ENCODE measurements around the gene CBLL2.
"Not testable (repeated sequence)": the region's sequence is repeated elsewhere in the genome, so short reads cannot be mapped to it uniquely, and the experiment has no call there.

Gene CBLL2, protein sequence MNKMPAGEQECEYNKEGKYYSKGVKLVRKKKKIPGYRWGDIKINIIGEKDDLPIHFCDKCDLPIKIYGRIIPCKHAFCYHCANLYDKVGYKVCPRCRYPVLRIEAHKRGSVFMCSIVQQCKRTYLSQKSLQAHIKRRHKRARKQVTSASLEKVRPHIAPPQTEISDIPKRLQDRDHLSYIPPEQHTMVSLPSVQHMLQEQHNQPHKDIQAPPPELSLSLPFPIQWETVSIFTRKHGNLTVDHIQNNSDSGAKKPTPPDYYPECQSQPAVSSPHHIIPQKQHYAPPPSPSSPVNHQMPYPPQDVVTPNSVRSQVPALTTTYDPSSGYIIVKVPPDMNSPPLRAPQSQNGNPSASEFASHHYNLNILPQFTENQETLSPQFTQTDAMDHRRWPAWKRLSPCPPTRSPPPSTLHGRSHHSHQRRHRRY

DNA sequence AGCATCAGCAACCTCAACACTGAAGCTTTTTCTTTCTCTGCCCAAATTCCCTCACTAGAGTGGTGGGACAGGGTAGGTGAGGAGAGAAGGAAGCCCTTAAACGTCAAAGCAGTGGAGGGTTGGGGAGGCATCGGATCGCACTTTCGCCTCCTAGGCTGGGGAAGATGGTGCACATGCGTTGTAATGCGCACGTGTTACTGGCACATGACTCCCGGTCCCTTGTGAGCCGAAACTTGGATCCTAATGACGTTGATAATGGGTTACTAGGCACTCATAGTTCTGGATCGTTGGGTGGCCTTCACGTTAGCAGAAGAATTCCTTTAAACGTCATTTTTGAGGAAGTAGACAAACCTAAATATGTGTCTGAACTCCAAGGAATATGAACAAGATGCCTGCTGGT, at the start of gene CBLL2:
Gene CBLL2, plus strand, starts transcription at position 301 of the 400 bp plus-strand sequence. Its CDS starts 79 bp downstream, at position 380.
- H3K9me3 ChIP-seq (ENCODE audit: control insufficient read depth, low read length), result no peaks in the 10 kb centered on the region
- no peak within 1 kb of the TSS for H3K9ac ChIP-seq (ENCODE audit: low read length)
- H3K36me3 ChIP-seq (ENCODE audit: control insufficient read depth, insufficient read depth, low read length), result no peaks in the 10 kb centered on the region

DNA sequence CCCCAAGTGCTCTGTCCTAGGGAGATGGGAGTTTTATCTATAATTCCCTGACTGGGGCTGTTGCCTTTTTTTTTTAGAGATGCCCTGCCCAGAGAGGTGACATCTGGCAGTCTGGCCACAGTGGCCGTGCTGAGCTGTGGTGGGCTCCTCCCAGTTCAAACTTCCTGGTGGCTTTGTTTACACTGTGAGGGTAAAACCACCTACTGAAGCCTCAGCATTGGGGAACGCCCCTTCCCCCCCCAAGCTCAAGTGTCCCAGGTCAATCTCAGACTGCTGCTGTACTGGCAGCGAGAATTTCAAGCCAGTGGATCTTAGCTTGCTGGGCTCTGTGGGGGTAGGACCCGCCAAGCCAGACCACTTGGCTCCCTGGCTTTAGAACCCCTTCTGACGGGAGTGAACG, 38.3 kb upstream of the CBLL2 start:
- no peaks in the 10 kb centered on the region for H3K36me3 ChIP-seq (ENCODE audit: control insufficient read depth, insufficient read depth, low read length)
- H3K9ac ChIP-seq (ENCODE audit: low read length), result no peak overlapping the region
- no peaks in the 10 kb centered on the region for H3K4me1 ChIP-seq (ENCODE audit: control insufficient read depth, insufficient read depth, low read length)
- no peak overlapping the region for H3K4me3 ChIP-seq (ENCODE audit: low read length)
- H3K9me3 ChIP-seq (ENCODE audit: control insufficient read depth, low read length), result no peaks in the 10 kb centered on the region
- no peaks in the 10 kb centered on the region for H3K27me3 ChIP-seq (ENCODE audit: control insufficient read depth, insufficient read depth, low read length)

More for the DNA sequence above, at the start of gene CBLL2:
- no peak within 1 kb of the TSS for H3K4me3 ChIP-seq (ENCODE audit: low read length)
- no peaks in the 10 kb centered on the region for H3K27me3 ChIP-seq (ENCODE audit: control insufficient read depth, insufficient read depth, low read length)
- H3K4me1 ChIP-seq (ENCODE audit: control insufficient read depth, insufficient read depth, low read length), result no peaks in the 10 kb centered on the region

DNA sequence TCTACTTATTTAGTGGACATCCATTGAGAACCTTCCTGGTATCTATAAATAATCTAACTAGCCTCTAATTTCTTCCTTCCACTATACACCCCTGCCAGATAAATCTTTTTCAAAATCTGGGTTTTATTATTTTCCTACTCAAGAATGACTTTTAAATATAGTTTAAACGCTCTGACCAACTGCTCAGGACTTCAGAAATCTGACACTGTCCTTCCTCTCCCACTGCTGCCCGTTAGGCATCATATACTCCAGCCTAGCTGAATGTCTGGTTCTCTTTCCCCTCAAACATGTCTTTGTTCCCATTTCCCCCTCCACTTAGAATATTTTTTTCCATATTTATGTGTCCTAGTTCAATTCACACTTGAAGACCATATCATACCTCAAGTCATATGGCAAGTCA, 35.2 kb upstream of the CBLL2 start:
- Histone ChIP-seq H3K36me3 (ENCODE audit: control insufficient read depth, insufficient read depth, low read length) (no peaks in the 10 kb centered on the region), H3K9ac (ENCODE audit: low read length) (no peak overlapping the region), H3K9me3 (ENCODE audit: control insufficient read depth, low read length) (no peaks in the 10 kb centered on the region), H3K27me3 (ENCODE audit: control insufficient read depth, insufficient read depth, low read length) (no peaks in the 10 kb centered on the region), H3K4me1 (ENCODE audit: control insufficient read depth, insufficient read depth, low read length) (no peaks in the 10 kb centered on the region), H3K4me3 (ENCODE audit: low read length) (no peak overlapping the region)

DNA sequence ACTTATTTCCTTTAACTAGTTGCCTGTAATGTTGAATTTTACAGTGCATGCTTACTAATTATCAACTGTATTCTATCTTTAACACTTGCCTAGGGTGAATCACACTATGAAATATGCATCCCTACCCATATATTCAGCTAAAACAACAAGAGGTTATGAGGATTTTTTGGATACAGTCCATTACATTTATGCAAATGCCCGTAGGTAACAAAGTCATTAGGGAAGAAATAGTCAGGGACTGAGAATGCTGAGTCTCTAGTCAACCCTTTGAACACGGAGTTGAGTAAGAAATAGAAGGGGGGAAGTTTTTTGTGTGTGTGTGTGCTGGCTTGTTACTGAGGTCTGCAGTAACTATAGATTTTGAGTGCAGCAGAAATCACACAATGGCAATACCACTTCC, 26.1 kb upstream of the CBLL2 start:
- H3K9me3 ChIP-seq (ENCODE audit: control insufficient read depth, low read length), result no peaks in the 10 kb centered on the region
- H3K36me3 ChIP-seq (ENCODE audit: control insufficient read depth, insufficient read depth, low read length), result no peaks in the 10 kb centered on the region
- H3K9ac ChIP-seq (ENCODE audit: low read length), result no peak overlapping the region
- no peaks in the 10 kb centered on the region for H3K4me1 ChIP-seq (ENCODE audit: control insufficient read depth, insufficient read depth, low read length)
- H3K4me3 ChIP-seq (ENCODE audit: low read length), result no peak overlapping the region
- no peaks in the 10 kb centered on the region for H3K27me3 ChIP-seq (ENCODE audit: control insufficient read depth, insufficient read depth, low read length)

DNA sequence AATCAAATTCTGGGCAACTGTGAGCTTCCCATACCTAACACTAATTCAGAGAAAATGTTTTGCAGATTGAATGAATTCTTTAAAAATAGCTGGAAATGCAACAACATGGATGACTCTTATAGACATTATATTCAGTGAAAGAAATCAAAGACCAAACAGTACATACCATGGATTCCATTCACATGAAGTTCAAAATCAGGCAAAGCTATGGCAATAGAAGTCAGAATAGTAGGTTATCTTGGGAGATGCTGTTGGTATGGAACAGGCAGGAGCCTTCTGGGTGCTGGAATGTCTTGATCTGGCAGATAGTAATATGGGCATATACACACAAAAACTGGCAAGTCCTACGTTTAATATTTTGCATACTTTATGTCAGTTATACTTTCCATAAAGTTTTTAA, 25.5 kb upstream of the CBLL2 start:
- no peaks in the 10 kb centered on the region for H3K9me3 ChIP-seq (ENCODE audit: control insufficient read depth, low read length)
- no peak overlapping the region for H3K9ac ChIP-seq (ENCODE audit: low read length)
- no peak overlapping the region for H3K4me3 ChIP-seq (ENCODE audit: low read length)
- no peaks in the 10 kb centered on the region for H3K4me1 ChIP-seq (ENCODE audit: control insufficient read depth, insufficient read depth, low read length)
- H3K27me3 ChIP-seq (ENCODE audit: control insufficient read depth, insufficient read depth, low read length), result no peaks in the 10 kb centered on the region
- H3K36me3 ChIP-seq (ENCODE audit: control insufficient read depth, insufficient read depth, low read length), result no peaks in the 10 kb centered on the region

DNA sequence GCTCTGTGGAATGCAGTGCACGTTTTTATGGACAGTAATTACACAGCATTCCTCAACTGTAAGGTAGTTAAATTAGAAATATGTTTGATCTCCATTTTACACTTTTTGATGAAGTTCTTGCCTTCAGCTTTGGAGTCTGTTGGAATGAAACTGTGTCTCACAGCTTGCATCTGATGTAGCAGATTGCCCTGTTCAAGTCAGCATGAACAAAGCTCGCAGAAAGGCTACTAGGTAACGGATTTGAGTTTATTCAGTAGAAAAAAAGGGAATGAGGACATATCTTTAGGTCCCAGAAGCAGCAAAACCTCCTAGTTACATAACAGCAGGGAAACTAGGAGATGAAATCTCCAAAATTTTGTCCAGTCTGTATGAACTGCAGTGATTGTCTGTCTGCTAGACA, 24.3 kb upstream of the CBLL2 start:
- Histone ChIP-seq H3K4me1 (ENCODE audit: control insufficient read depth, insufficient read depth, low read length) (no peaks in the 10 kb centered on the region), H3K9me3 (ENCODE audit: control insufficient read depth, low read length) (no peaks in the 10 kb centered on the region), H3K36me3 (ENCODE audit: control insufficient read depth, insufficient read depth, low read length) (no peaks in the 10 kb centered on the region), H3K4me3 (ENCODE audit: low read length) (no peak overlapping the region), H3K27me3 (ENCODE audit: control insufficient read depth, insufficient read depth, low read length) (no peaks in the 10 kb centered on the region), H3K9ac (ENCODE audit: low read length) (no peak overlapping the region)

DNA sequence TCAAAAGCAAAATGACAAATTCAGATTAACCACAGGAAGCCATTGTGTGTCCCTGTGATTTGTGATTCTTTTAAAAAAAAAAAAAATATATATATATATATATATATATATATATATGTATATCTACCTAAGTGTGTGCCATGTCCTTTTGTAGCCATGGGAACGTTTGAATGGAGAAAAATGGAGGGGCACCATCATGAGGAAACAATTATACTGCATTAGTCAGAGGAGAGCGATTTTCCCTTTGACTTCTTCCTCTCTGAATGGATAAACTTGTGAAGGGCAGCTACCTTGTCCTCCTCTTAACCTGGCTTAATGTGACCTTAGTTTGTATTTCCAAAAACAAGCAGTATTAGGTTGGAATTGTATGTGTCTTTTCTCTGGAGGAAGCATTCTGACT, 23.3 kb upstream of the CBLL2 start:
- Histone ChIP-seq H3K4me3 (ENCODE audit: low read length) (no peak overlapping the region), H3K9me3 (ENCODE audit: control insufficient read depth, low read length) (no peaks in the 10 kb centered on the region), H3K36me3 (ENCODE audit: control insufficient read depth, insufficient read depth, low read length) (no peaks in the 10 kb centered on the region), H3K27me3 (ENCODE audit: control insufficient read depth, insufficient read depth, low read length) (no peaks in the 10 kb centered on the region), H3K9ac (ENCODE audit: low read length) (no peak overlapping the region), H3K4me1 (ENCODE audit: control insufficient read depth, insufficient read depth, low read length) (no peaks in the 10 kb centered on the region)

DNA sequence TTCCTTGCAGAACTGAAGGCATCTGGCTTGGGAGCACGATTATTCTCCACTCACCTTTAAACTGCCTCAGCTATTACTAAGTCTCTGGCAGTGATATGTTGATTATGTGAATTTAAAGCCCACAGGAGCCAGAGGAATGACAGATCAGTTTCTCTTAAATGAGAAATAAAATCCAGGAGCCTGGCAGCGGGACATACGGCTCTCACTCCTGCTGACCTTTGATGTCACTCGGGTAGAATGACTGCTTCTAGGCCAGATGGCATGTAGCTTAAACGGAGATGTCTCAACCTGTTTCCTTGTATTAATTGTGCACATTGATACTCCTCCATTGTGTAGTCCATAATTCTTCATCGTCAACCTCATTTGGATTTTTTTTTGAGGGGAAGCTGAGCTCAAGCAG, 4.0 kb upstream of the CBLL2 start:
- no peak overlapping the region for H3K4me3 ChIP-seq (ENCODE audit: low read length)
- no peaks in the 10 kb centered on the region for H3K36me3 ChIP-seq (ENCODE audit: control insufficient read depth, insufficient read depth, low read length)
- no peaks in the 10 kb centered on the region for H3K9me3 ChIP-seq (ENCODE audit: control insufficient read depth, low read length)
- H3K4me1 ChIP-seq (ENCODE audit: control insufficient read depth, insufficient read depth, low read length), result no peaks in the 10 kb centered on the region
- no peak overlapping the region for H3K9ac ChIP-seq (ENCODE audit: low read length)
- H3K27me3 ChIP-seq (ENCODE audit: control insufficient read depth, insufficient read depth, low read length), result no peaks in the 10 kb centered on the region

DNA sequence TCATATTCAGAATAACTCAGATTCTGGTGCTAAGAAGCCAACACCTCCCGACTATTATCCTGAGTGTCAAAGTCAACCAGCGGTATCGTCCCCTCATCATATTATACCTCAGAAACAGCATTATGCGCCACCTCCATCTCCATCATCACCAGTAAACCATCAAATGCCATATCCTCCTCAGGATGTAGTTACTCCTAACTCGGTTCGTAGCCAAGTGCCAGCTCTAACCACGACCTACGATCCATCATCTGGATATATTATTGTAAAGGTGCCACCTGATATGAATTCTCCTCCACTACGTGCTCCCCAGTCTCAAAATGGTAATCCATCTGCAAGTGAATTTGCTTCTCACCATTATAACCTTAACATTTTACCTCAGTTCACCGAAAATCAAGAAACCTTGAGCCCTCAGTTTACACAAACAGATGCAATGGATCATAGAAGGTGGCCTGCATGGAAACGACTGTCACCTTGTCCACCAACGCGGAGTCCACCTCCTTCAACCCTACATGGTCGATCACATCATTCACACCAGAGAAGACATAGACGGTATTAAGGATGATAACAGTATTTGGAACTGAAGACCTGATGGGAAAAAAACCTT, 1.1 kb downstream of the CBLL2 start:
- no peaks in the 10 kb centered on the region for H3K4me1 ChIP-seq (ENCODE audit: control insufficient read depth, insufficient read depth, low read length)
- H3K27me3 ChIP-seq (ENCODE audit: control insufficient read depth, insufficient read depth, low read length), result no peaks in the 10 kb centered on the region
- H3K9me3 ChIP-seq (ENCODE audit: control insufficient read depth, low read length), result no peaks in the 10 kb centered on the region
- H3K9ac ChIP-seq (ENCODE audit: low read length), result no peak overlapping the region
- no peak overlapping the region for H3K4me3 ChIP-seq (ENCODE audit: low read length)
- no peaks in the 10 kb centered on the region for H3K36me3 ChIP-seq (ENCODE audit: control insufficient read depth, insufficient read depth, low read length)

DNA sequence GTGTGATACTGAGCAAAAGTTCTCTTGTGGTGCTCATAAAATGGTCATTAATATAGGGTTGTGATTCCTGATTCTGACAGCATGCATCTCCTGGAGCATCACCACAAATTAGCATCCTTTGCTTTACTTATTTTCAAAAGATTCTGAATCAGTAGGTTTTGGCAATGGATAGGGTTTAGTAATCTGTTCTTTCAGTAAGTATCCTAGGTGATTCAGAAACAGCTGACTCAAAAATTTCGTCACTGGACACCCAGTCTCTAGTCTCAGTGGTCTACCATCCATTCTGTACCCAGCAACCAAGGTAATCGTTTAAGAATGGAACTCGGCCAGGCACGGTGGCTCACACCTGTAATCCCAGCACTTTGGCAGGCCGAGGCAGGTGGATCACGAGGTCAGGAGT, 4.1 kb downstream of the CBLL2 start:
- H3K27me3 ChIP-seq (ENCODE audit: control insufficient read depth, insufficient read depth, low read length), result no peaks in the 10 kb centered on the region
- H3K36me3 ChIP-seq (ENCODE audit: control insufficient read depth, insufficient read depth, low read length), result no peaks in the 10 kb centered on the region
- H3K9me3 ChIP-seq (ENCODE audit: control insufficient read depth, low read length), result no peaks in the 10 kb centered on the region
- no peak overlapping the region for H3K9ac ChIP-seq (ENCODE audit: low read length)
- H3K4me3 ChIP-seq (ENCODE audit: low read length), result no peak overlapping the region
- no peaks in the 10 kb centered on the region for H3K4me1 ChIP-seq (ENCODE audit: control insufficient read depth, insufficient read depth, low read length)

DNA sequence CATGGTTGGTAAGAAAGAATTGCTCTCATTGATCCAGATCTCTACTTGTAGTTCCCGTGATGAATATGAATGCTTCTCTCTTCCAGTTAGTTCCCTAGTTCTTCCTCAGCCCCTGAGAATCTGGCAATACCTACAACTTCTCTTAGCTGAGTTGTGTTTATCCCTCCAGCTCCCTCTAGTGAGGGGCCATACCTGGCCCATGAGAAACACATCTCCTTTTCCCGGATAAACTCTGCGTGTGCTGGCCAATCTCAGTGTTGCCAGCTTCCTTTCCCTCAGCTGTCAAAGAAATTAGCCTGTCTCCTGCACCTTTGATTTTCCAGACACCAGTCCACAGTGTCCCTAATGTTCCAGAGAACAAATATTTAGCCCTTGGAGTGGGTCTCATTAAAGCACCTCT, 5.7 kb downstream of the CBLL2 start:
- H3K9ac ChIP-seq (ENCODE audit: low read length), result no peak overlapping the region
- no peaks in the 10 kb centered on the region for H3K9me3 ChIP-seq (ENCODE audit: control insufficient read depth, low read length)
- H3K4me1 ChIP-seq (ENCODE audit: control insufficient read depth, insufficient read depth, low read length), result no peaks in the 10 kb centered on the region
- H3K4me3 ChIP-seq (ENCODE audit: low read length), result no peak overlapping the region
- H3K27me3 ChIP-seq (ENCODE audit: control insufficient read depth, insufficient read depth, low read length), result no peaks in the 10 kb centered on the region
- no peaks in the 10 kb centered on the region for H3K36me3 ChIP-seq (ENCODE audit: control insufficient read depth, insufficient read depth, low read length)

DNA sequence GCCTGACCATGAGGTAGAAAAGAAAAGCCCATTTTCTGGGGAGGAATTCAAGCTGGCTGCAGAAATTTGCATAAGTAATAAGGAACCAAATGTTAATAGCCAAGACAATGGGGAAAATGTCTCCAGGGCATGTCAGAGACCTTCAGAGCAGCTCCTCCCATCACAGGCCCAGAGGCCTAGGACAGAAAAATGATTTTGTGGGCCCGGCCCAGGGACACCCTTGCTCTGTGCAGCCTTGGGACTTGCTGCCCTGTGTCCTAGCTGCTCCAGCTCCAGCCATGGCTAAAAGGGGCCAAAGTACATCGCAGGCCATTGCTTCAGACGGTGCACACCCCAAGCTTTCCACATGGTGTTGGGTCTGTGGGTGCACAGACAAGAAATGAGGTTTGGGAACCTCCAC, 16.5 kb downstream of the CBLL2 start:
- not testable (repeated sequence) for H3K9me3 ChIP-seq (ENCODE audit: control insufficient read depth, low read length); H3K4me3 ChIP-seq (ENCODE audit: low read length); H3K36me3 ChIP-seq (ENCODE audit: control insufficient read depth, insufficient read depth, low read length); H3K27me3 ChIP-seq (ENCODE audit: control insufficient read depth, insufficient read depth, low read length); H3K9ac ChIP-seq (ENCODE audit: low read length); H3K4me1 ChIP-seq (ENCODE audit: control insufficient read depth, insufficient read depth, low read length)
